Smooth muscle cell (in vitro differentiated cells): ENCODE results near the gene LMF1. TPM values are rescaled to one million over a fixed set of nuclear protein-coding genes. Genes with fewer than 3 reads are reported as not detected.

Experiments
- DNase-seq: peaks from one replicate; lab custom pipeline; 2025; ENCODE audit not compliant: unreplicated experiment; lab: John Stamatoyannopoulos, UW
- H2AFZ ChIP-seq: fragments of 200-600 bp; sonication (generic); 2 replicates; pipeline ENCODE4 v1.6.0; 2016; ENCODE audit warnings: antibody characterized with exemption, low read depth, mild to moderate bottlenecking
- H3F3A ChIP-seq: fragments of 200-600 bp; sonication (generic); 2 replicates; pipeline ENCODE4 v1.6.0; 2017; ENCODE audit warnings: antibody characterized with exemption, low read depth
- H3K27ac ChIP-seq: fragments of 200-600 bp; sonication (generic); 2 replicates; pipeline ENCODE4 v1.5.1; 2016; ENCODE audit warnings: low read depth, mild to moderate bottlenecking
- H3K27me3 ChIP-seq: fragments of 200-600 bp; sonication (generic); 2 replicates; pipeline ENCODE4 v1.6.1; 2016; ENCODE audit warnings: low read depth, mild to moderate bottlenecking
- H3K36me3 ChIP-seq: fragments of 200-600 bp; sonication (generic); 2 replicates; pipeline ENCODE4 v1.5.1; 2016; ENCODE audit warnings: low read depth
- H3K4me1 ChIP-seq: fragments of 200-600 bp; sonication (generic); 2 replicates; pipeline ENCODE4 v1.5.1; 2016; ENCODE audit warnings: low read depth
- H3K4me2 ChIP-seq: fragments of 200-600 bp; sonication (generic); 2 replicates; pipeline ENCODE4 v1.6.0; 2016; ENCODE audit warnings: mild to moderate bottlenecking
- H3K4me3 ChIP-seq: fragments of 200-600 bp; sonication (generic); 2 replicates; pipeline ENCODE4 v1.5.1; 2016; ENCODE audit warnings: mild to moderate bottlenecking
- H3K79me2 ChIP-seq: fragments of 200-600 bp; sonication (generic); 2 replicates; pipeline ENCODE4 v1.6.0; 2016; ENCODE audit warnings: low read depth, mild to moderate bottlenecking
- H3K9ac ChIP-seq: fragments of 200-600 bp; sonication (generic); 2 replicates; pipeline ENCODE4 v1.6.0; 2016; ENCODE audit warnings: low read depth
- H3K9me3 ChIP-seq: fragments of 200-600 bp; sonication (generic); replicated peaks from 2 replicates; pipeline ENCODE4 v1.5.1; 2016; ENCODE audit warnings: low read depth
- H4K20me1 ChIP-seq: fragments of 200-600 bp; sonication (generic); 2 replicates; pipeline ENCODE4 v1.6.0; 2016; ENCODE audit warnings: low read depth
- WGBS: methylation state at CpG from one replicate; pipeline ENCODE4 v1.1.7; 2016; ENCODE audit warnings: low lambda C conversion rate; 5-methylcytosine and 5-hydroxymethylcytosine counted together
- polyA plus RNA-seq: library from polyadenylated mRNA; unstranded; fragments of >200 nt; fragmentation: Nextera tagmentation; extraction: Ambion mirVana; gene quantifications from 2 replicates; pipeline ENCODE4 v1.2.1, GENCODE V29; 2016
- total RNA-seq: library from RNA; depleted of rRNA; stranded (reverse); fragments of >200 nt; gene quantifications from 2 replicates; pipeline ENCODE4 v1.2.3, GENCODE V29; 2014
- TF ChIP-seq, protein P1 (sequence below): fragments of 200-600 bp; sonication (generic); IDR thresholded peaks from 2 replicates; pipeline ENCODE4 v1.5.1; 2017; ENCODE audit warnings: borderline replicate concordance, mild to moderate bottlenecking, antibody characterized with exemption; ENCODE audit not compliant: insufficient read depth, poor library complexity, severe bottlenecking

LMF1 gene
- total and polyA plus RNA-seq, 2 experiments from 2014 or later: 25.3 to 29.8 TPM

DNA sequence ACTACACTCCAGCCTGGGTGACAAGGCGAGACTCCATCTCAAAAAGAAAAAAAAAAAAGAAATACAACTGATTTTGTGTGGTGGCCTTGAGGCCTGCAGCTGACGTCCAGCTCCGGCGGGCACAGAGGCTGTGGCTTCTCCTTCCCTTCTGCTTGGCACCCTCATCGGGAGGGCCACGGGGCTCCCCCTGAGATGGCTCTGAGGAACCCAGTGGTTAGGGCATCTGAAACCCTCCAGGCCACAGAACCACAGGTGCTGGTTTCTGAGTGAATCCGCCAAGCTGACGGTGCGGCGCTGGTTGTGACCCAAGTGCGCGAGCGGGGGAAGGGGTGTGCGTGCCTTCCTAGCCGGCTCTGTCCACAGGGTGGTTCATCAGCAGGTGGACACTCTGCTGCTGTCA is 63.4 kb downstream of the LMF1 start:
- Histone ChIP-seq H3K79me2 (no peaks in the 10 kb centered on the region), H2AFZ (no peak overlapping the region), H3K36me3 (no peaks in the 10 kb centered on the region), H3K9ac (no peak overlapping the region), H3K9me3 (no peaks in the 10 kb centered on the region), H3K4me1 (no peaks in the 10 kb centered on the region), H3K27ac (no peak overlapping the region), H3K27me3 (no peaks in the 10 kb centered on the region), H3K4me2 (no peak overlapping the region), H4K20me1 (peaks cover 5% of the 10 kb centered on the region), H3K4me3 (no peak overlapping the region), H3F3A (no peaks in the 10 kb centered on the region)
- WGBS: 96% methylated on average over 14 of the region's 15 CpGs
- TF ChIP-seq, protein P1, sequence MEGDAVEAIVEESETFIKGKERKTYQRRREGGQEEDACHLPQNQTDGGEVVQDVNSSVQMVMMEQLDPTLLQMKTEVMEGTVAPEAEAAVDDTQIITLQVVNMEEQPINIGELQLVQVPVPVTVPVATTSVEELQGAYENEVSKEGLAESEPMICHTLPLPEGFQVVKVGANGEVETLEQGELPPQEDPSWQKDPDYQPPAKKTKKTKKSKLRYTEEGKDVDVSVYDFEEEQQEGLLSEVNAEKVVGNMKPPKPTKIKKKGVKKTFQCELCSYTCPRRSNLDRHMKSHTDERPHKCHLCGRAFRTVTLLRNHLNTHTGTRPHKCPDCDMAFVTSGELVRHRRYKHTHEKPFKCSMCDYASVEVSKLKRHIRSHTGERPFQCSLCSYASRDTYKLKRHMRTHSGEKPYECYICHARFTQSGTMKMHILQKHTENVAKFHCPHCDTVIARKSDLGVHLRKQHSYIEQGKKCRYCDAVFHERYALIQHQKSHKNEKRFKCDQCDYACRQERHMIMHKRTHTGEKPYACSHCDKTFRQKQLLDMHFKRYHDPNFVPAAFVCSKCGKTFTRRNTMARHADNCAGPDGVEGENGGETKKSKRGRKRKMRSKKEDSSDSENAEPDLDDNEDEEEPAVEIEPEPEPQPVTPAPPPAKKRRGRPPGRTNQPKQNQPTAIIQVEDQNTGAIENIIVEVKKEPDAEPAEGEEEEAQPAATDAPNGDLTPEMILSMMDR: no peak
- DNase-seq: no peak

DNA sequence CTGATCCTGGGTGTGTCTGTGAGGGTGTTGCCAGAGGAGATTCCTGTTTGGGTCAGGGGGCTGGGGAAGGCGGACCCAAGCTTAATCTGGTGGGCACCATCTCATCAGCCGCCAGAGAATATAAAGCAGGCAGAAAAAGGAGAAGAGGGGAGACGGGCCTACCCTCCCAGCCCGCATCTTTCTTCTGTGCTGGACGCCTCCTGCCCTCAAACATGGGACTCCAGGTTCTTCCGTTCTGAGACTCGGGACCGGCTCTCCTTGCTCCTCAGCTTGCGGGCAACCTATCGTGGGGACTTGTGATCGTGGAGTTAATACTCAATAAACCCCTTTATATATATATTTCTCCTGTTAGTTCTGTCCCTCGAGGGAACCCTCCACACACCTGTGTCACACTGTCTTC is 64.5 kb downstream of the LMF1 start:
- H3K79me2 ChIP-seq: no peaks in the 10 kb centered on the region
- no peaks in the 10 kb centered on the region for H3K36me3 ChIP-seq
- H3K27ac ChIP-seq: no peak overlapping the region
- no peak for DNase-seq
- no peaks in the 10 kb centered on the region for H3K9me3 ChIP-seq
- peaks cover 5% of the 10 kb centered on the region for H4K20me1 ChIP-seq
- no peaks in the 10 kb centered on the region for H3K27me3 ChIP-seq
- no peaks in the 10 kb centered on the region for H3K4me1 ChIP-seq
- 95% methylated on average over 12 of the region's 12 CpGs for WGBS
- TF ChIP-seq, protein P1: no peak
- H3F3A ChIP-seq: no peaks in the 10 kb centered on the region
- H3K4me2 ChIP-seq: no peak overlapping the region
- H3K4me3 ChIP-seq: no peak overlapping the region
- no peak overlapping the region for H2AFZ ChIP-seq
- no peak overlapping the region for H3K9ac ChIP-seq

DNA sequence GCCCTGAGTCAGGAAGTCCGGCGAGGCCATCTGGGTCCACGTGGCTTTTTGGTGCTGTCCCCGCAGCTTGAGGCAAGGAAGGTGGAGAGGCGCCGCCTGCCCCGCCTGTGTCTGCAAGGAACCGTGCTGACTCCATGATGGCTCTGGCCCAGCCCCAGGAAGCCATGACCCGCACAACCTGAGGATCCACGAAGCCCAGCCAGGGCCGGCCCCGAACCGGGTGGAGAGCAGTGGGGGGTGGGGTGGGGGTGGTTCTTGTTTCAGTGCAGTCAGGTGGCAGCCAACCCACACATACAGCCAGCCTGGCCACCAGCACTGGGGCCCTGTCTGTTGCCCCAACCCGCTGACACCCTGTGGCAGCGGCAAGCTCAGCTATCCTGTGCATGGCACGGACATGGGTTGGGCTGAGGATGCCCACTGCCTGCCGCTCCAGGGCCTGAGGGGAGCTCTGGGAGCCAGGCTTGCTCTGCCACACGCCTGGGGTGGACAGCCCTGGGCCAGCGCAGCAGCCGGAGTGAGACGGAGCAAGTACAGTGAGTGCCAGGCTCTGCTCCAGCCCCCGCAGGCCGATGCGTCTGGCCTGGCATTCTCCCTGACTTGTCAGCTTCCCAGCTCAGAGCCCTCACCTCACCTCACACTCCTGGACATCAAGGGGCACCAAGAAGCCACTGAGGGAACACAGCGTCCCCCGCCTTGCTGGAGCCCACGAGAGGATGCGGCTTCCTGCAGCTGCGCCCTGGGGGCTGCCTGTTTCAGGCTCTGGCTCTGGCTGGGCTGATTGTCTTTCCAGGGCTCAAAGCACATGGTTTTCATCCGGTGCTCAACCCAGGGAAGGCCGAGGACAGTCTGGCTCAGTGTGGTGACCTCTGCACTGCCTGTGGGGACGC is 68.8 kb downstream of the LMF1 start:
- TF ChIP-seq, protein P1: no peak
- Histone ChIP-seq H3F3A (no peaks in the 10 kb centered on the region), H3K4me1 (no peaks in the 10 kb centered on the region), H4K20me1 (no peaks in the 10 kb centered on the region), H3K36me3 (no peaks in the 10 kb centered on the region), H3K9ac (no peak overlapping the region), H3K27me3 (no peaks in the 10 kb centered on the region), H3K27ac (no peak overlapping the region), H3K4me2 (no peak overlapping the region), H3K9me3 (no peaks in the 10 kb centered on the region), H3K4me3 (no peak overlapping the region), H2AFZ (no peak overlapping the region), H3K79me2 (no peaks in the 10 kb centered on the region)
- DNase-seq: no peak
- whole genome bisulfite sequencing: 90% methylated on average over 32 of the region's 32 CpGs

DNA sequence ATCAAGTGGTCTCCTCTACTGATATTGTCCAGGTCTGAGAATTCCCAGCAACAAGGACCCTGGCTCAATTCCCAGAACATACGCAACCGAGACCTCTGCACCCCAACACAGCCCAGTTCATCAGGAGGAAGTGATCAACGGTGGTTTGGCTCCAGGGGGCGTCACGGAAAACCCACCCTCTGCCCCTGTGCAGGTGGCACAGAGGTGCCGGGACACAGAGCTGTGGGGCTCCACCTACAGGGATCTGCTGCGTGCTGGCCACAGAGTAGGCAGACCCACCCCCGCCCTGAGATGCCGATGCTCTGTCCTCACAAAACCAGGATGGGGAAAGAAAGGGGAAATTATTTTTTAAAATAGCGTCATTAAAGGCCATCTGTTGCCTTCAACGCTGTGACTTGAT is 69.6 kb downstream of the LMF1 start:
- DNase-seq: no peak

More for the DNA sequence above, 69.6 kb downstream of the LMF1 start:
- no peaks in the 10 kb centered on the region for H3K36me3 ChIP-seq
- no peaks in the 10 kb centered on the region for H3K4me1 ChIP-seq
- no peak overlapping the region for H3K4me3 ChIP-seq
- H3K27me3 ChIP-seq: no peaks in the 10 kb centered on the region
- H4K20me1 ChIP-seq: no peaks in the 10 kb centered on the region
- H3K4me2 ChIP-seq: no peak overlapping the region
- H3K27ac ChIP-seq: no peak overlapping the region
- H3K9me3 ChIP-seq: no peaks in the 10 kb centered on the region
- no peak overlapping the region for H3K9ac ChIP-seq
- WGBS: 93% methylated on average over 11 of the region's 11 CpGs
- H2AFZ ChIP-seq: no peak overlapping the region
- H3K79me2 ChIP-seq: no peaks in the 10 kb centered on the region
- H3F3A ChIP-seq: no peaks in the 10 kb centered on the region
- TF ChIP-seq, protein P1: no peak
